GM18909 (cell line): ENCODE results near the gene GMPPB.
"Not testable (repeated sequence)": the region's sequence is repeated elsewhere in the genome, so short reads cannot be mapped to it uniquely, and the experiment has no call there.

ENCODE experiments used
- ATAC-seq: cut with Tn5 transposase; IDR thresholded peaks from one replicate; pipeline ENCODE4 v1.9.1; 2021; ENCODE audit warnings: mild to moderate bottlenecking; ENCODE audit not compliant: unreplicated experiment, poor library complexity

Gene GMPPB

DNA sequence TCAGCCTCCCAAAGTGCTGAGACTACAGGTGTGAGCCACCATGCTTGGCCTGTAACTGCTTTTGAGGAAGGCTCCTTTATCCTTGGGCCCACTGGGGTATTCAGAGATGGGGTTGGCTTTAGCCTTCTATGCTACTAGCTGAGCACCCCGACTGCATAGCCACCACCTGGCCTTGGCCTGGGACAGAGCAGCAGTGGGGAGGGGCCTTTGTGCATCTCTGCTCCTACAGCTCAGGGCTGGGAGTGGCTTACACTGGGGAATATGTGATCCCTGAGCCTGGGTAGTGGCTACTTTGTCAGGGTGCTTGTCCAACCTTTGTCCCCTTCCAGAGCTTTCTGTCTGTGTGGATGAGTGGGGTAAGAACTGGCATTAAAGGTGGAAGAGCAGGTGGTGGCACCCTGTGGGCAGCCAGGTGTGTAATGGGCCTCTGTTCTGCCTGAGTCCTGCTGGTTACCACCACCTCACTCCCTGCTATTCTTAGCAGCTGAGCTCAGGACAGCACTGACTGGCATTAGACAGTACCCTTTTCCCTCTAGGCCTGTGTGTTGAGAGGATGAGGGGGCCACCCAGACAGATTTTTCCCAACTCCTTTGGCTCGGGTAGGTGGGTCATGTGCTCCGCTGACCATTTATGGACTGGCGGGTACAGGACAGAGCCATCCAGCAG lies 28.3 kb downstream of the GMPPB start:
- ATAC-seq: not testable (repeated sequence)

DNA sequence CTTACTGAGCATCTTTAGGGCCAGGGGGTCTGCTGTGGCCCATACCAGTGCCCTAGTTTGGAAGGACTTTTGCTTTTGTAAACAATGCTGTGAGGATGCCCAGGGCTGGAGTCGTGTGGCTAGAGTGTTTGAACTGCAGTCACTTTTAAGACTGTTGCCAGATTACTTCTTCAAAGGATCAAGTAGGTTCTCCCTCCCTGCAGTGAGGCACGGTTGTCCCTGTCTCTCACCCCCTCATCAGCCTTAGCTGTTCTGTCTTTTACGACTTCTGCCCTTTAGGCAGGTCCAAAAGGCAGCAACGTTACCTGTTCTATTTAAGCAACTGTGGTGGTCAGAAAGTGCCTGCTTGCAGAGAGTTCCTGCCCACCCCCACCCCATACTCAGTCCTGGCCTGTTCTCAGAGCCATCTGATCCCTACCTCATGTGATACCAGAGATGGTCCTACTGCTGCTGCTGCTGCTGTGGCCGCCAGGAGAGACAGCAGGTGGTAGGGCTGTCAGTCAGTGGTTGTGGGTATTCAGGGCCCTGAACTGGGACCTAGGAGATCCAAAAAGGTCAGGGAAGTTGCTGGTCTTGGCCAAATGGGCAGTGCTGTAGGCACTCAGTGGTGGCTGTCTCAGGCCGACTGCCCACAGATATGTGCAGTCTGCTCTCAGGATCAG lies 29.2 kb downstream of the GMPPB start:
- ATAC-seq: not testable (repeated sequence)

- ATAC-seq: not testable (repeated sequence)
Observed at GRCh38 chr3:49691481-49691880, 32.3 kb downstream of the GMPPB start.

GRCh38 chr3:49690856-49691255 lies 32.9 kb downstream of the GMPPB start:
- not testable (repeated sequence) for ATAC-seq

GRCh38 chr3:49689908-49690624 lies 33.7 kb downstream of the GMPPB start:
- not testable (repeated sequence) for ATAC-seq

- ATAC-seq: peak; percentile 60
Observed at GRCh38 chr3:49689046-49689907, 34.5 kb downstream of the GMPPB start, which contains the start of the genes MST1 and RNF123. TSS of gene MST1 (minus strand) at chr3:49689474. CDS start at chr3:49688691, 783 bp downstream. TSS of gene RNF123 (plus strand) at chr3:49689557. CDS start at chr3:49691166, 1,609 bp downstream.

GRCh38 chr3:49688338-49689045 lies 35.3 kb downstream of the GMPPB start:
- not testable (repeated sequence) for ATAC-seq

GRCh38 chr3:49687424-49687795 lies 36.3 kb downstream of the GMPPB start:
- not testable (repeated sequence) for ATAC-seq

DNA sequence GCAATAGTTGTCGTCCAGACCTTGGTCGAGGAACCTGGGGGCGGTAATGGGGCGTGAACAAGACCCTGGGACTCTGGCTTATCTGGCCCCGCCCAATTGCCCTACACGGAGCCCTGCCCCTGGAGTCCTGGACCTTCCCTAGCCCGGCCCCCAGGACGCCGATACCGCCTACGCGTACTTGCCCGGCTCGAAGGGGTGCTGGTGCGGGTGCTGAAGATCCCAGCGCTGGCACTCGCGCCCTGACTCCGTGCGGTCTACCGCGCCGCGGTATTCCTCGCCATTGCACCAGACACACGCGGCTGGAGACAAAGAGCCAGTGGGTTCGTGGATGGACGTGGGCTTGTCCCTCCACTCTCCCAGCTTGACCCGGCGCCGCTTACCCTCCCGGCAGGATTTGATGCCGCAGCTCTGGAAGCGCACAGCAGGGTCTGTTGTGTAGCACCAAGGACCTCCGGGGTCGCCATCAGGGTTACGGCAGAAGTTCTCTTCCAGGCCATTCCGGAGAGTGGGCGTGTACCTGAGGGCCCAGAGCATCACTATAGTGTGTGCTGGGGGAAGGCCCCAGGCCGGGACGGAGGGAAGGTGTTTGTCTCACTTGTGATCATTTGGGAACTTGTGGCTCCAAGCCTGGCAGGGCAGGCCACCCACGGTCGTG lies 36.9 kb downstream of the GMPPB start:
- ATAC-seq: not testable (repeated sequence)

GRCh38 chr3:49686346-49686745 lies 37.4 kb downstream of the GMPPB start:
- not testable (repeated sequence) for ATAC-seq

GRCh38 chr3:49685846-49686245 lies 37.9 kb downstream of the GMPPB start:
- not testable (repeated sequence) for ATAC-seq

DNA sequence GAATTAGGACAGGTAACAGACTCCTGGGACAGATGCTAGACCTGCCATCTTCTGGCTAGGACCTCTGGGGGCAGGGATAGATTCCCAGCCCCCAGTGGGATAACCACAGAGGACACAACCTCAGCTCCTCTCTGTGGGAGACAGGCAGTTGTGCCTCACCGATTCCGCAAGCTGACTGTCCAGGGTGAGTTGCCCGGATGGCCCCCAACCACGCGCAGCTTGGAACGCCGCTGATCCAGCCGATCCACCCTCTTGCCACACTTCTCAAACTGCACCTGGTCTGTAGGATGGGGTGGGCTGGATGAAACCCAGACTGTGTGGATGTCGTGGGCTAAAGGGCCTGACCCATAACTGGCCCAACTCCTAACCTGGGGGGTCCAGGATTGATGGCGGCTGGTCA lies 38.6 kb downstream of the GMPPB start:
- ATAC-seq: not testable (repeated sequence)

DNA sequence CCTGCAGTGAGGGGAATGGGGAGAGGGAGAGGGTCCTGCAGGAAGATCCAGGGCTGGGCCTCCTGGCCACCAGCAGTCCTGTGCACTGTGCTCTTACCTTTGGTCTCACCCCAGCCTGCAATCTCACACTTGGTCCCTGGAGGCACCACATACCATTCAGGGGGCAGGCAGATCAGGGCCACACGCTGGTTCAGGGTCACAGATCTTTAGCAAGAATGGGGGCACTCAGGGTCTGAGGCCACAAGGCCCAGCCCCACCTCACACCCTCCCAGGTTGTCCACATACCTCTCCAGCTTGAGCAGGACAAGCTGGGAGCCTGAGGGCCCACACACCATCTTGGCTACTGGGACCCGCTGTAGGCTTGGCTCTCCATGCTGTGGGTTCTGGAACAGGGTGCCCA lies 39.3 kb downstream of the GMPPB start:
- not testable (repeated sequence) for ATAC-seq

DNA sequence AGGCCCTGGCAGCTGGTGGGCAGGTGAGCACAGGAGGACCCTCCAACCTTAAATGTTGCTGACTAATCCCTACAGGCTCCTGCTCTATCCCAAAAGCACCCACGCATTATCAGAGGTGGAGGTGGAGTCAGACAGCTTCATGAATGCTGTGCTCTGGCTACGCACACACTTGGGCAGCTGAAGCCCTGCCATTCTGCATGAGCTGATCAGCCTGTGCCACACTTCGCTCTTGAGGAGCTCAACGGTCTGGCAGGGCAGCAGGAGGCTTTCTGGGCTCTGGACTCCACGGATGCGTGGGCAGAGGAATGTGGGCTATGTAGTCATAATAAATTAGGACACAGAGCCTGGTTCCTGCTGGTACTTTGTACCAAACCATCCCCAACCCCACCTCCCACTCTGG lies 40.6 kb downstream of the GMPPB start:
- ATAC-seq: no peak

- no peak for ATAC-seq
Observed at GRCh38 chr3:49681543-49681942, 42.2 kb downstream of the GMPPB start.

DNA sequence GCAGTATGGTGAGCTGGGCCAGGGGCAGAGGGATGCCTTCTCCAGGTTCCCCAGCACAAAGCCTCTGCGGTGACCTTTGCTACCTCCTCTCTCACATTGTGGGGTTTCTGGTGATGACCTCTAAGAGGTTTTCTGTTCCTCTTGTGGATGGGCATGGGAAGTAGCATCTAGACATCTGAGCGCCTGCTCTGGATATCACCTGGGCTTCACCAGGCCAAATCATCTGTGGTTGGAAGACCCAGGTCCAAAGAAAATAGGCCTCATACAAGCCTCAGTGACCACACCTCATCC lies 42.6 kb downstream of the GMPPB start:
- no peak for ATAC-seq

DNA sequence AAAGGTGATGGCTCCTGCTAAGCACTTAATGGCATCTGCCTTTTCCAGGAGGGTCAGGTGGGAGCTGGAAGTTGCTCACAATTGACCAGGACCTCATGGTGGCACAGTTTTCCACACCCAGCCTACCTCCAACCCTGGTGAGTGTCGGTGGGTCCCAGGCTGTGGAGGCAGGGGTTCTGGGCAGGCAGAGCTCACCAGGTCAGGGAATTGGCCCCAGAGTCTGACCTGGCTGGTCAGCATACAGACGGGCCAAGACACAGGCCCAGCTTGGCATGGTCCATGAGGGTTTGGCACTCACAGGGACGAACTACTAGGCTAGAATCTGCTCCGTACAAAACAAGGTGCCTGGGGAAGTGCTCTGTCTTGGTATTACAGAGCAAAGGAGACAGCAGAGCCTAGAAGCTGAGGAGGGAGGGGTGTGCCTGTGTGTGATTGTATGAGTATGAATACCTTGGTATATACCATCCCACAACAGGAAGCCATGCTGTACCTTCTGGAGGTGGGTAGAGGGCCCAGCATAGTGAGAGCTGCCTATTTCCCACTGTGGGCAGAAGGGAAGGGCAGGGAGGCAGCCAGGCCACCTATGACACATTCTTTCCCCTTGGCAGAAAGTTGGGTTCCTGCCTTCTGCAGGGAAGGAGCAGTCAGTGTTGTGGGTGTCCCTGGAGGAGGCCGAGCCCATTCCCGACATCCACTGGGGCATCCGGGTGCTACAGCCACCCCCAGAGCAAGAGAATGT lies 43.1 kb downstream of the GMPPB start:
- no peak for ATAC-seq

GRCh38 chr3:49675912-49676311 lies 47.8 kb downstream of the GMPPB start:
- no peak for ATAC-seq
